ENCODE measurements around the gene ST7. TPM values are rescaled to one million over a fixed set of nuclear protein-coding genes. Genes with fewer than 3 reads are reported as not detected.
"Not testable (repeated sequence)": the region's sequence is repeated elsewhere in the genome, so short reads cannot be mapped to it uniquely, and the experiment has no call there.

ST7 gene
- total and polyA plus RNA-seq, 5 donors from 2014 or later = 7.3 to 15.5 (median 9.9) TPM

GRCh38 chr7:116971869-116972268 lies 18.6 kb downstream of the ST7 start:
- no peak overlapping the region for H3K27ac ChIP-seq (ENCODE audit: insufficient read depth, low read length, poor library complexity, severe bottlenecking)
- Mint-ChIP-seq H3K27me3 (no peaks in the 10 kb centered on the region), H3K27ac (no peak overlapping the region), H3K4me1 (peaks cover 0 to 22% (median 7%) of the 10 kb centered on the region in 4 donors), H3K4me3 (no peak overlapping the region), H3K9me3 (peaks cover 0 to 2% (median 0%) of the 10 kb centered on the region in 7 donors), H3K36me3 (peaks cover 4% of the 10 kb centered on the region)
- H3K27me3 ChIP-seq (ENCODE audit: control insufficient read depth, insufficient read depth, low read length) = no peaks in the 10 kb centered on the region
- no peak for ATAC-seq (ENCODE audit: low read depth in 2 of 2)
- no peak overlapping the region for H3K4me3 ChIP-seq (ENCODE audit: low read depth, low read length)
- DNase-seq = no peak
- no peaks in the 10 kb centered on the region for H3K4me1 ChIP-seq (ENCODE audit: control insufficient read depth, insufficient read depth, low read length, poor library complexity, severe bottlenecking)
- no peaks in the 10 kb centered on the region for H3K9me3 ChIP-seq (ENCODE audit: control insufficient read depth in 2 of 2, low read length in 2 of 2)
- no peaks in the 10 kb centered on the region for H3K36me3 ChIP-seq (ENCODE audit: control insufficient read depth, insufficient read depth, low read length)

GRCh38 chr7:116975024-116975423 lies 21.7 kb downstream of the ST7 start:
- not testable (repeated sequence) for H3K9me3 ChIP-seq (ENCODE audit: control insufficient read depth in 2 of 2, low read length in 2 of 2); H3K27ac Mint-ChIP-seq; H3K4me3 Mint-ChIP-seq; H3K4me1 Mint-ChIP-seq; DNase-seq; H3K9me3 Mint-ChIP-seq; H3K36me3 ChIP-seq (ENCODE audit: control insufficient read depth, insufficient read depth, low read length); H3K36me3 Mint-ChIP-seq; ATAC-seq (ENCODE audit: low read depth in 2 of 2); H3K27me3 ChIP-seq (ENCODE audit: control insufficient read depth, insufficient read depth, low read length); H3K4me1 ChIP-seq (ENCODE audit: control insufficient read depth, insufficient read depth, low read length, poor library complexity, severe bottlenecking); H3K27me3 Mint-ChIP-seq; H3K4me3 ChIP-seq (ENCODE audit: low read depth, low read length); H3K27ac ChIP-seq (ENCODE audit: insufficient read depth, low read length, poor library complexity, severe bottlenecking)

GRCh38 chr7:116977172-116977571 lies 23.9 kb downstream of the ST7 start:
- no peaks in the 10 kb centered on the region for H3K27me3 Mint-ChIP-seq
- no peak overlapping the region for H3K27ac Mint-ChIP-seq
- peaks cover 0 to 4% (median 3%) of the 10 kb centered on the region in 4 donors for H3K4me1 Mint-ChIP-seq
- Histone ChIP-seq H3K36me3 (ENCODE audit: control insufficient read depth, insufficient read depth, low read length) (no peaks in the 10 kb centered on the region), H3K27me3 (ENCODE audit: control insufficient read depth, insufficient read depth, low read length) (no peaks in the 10 kb centered on the region), H3K27ac (ENCODE audit: insufficient read depth, low read length, poor library complexity, severe bottlenecking) (no peak overlapping the region), H3K4me1 (ENCODE audit: control insufficient read depth, insufficient read depth, low read length, poor library complexity, severe bottlenecking) (no peaks in the 10 kb centered on the region), H3K9me3 (ENCODE audit: control insufficient read depth in 2 of 2, low read length in 2 of 2) (no peaks in the 10 kb centered on the region), H3K4me3 (ENCODE audit: low read depth, low read length) (no peak overlapping the region)
- DNase-seq (no peak), ATAC-seq (ENCODE audit: low read depth in 2 of 2) (no peak)
- H3K9me3 Mint-ChIP-seq = peaks cover 0 to 2% (median 0%) of the 10 kb centered on the region in 7 donors
- no peaks in the 10 kb centered on the region for H3K36me3 Mint-ChIP-seq
- H3K4me3 Mint-ChIP-seq = no peak overlapping the region

GRCh38 chr7:116978006-116978405 lies 24.7 kb downstream of the ST7 start:
- Mint-ChIP-seq H3K27ac (no peak overlapping the region), H3K36me3 (no peaks in the 10 kb centered on the region), H3K9me3 (peaks cover 0 to 2% (median 0%) of the 10 kb centered on the region in 7 donors), H3K27me3 (no peaks in the 10 kb centered on the region), H3K4me3 (no peak overlapping the region), H3K4me1 (peaks cover 0 to 3% (median 0%) of the 10 kb centered on the region in 4 donors)
- Histone ChIP-seq H3K4me1 (ENCODE audit: control insufficient read depth, insufficient read depth, low read length, poor library complexity, severe bottlenecking) (no peaks in the 10 kb centered on the region), H3K9me3 (ENCODE audit: control insufficient read depth in 2 of 2, low read length in 2 of 2) (no peaks in the 10 kb centered on the region), H3K36me3 (ENCODE audit: control insufficient read depth, insufficient read depth, low read length) (no peaks in the 10 kb centered on the region), H3K27ac (ENCODE audit: insufficient read depth, low read length, poor library complexity, severe bottlenecking) (no peak overlapping the region), H3K4me3 (ENCODE audit: low read depth, low read length) (no peak overlapping the region), H3K27me3 (ENCODE audit: control insufficient read depth, insufficient read depth, low read length) (no peaks in the 10 kb centered on the region)
- no peak for ATAC-seq (ENCODE audit: low read depth in 2 of 2)
- no peak for DNase-seq

GRCh38 chr7:116979430-116979829 lies 26.1 kb downstream of the ST7 start:
- Histone ChIP-seq H3K36me3 (ENCODE audit: control insufficient read depth, insufficient read depth, low read length) (no peaks in the 10 kb centered on the region), H3K27me3 (ENCODE audit: control insufficient read depth, insufficient read depth, low read length) (no peaks in the 10 kb centered on the region), H3K4me1 (ENCODE audit: control insufficient read depth, insufficient read depth, low read length, poor library complexity, severe bottlenecking) (no peaks in the 10 kb centered on the region), H3K4me3 (ENCODE audit: low read depth, low read length) (no peak overlapping the region), H3K27ac (ENCODE audit: insufficient read depth, low read length, poor library complexity, severe bottlenecking) (no peak overlapping the region), H3K9me3 (ENCODE audit: control insufficient read depth in 2 of 2, low read length in 2 of 2) (no peaks in the 10 kb centered on the region)
- Mint-ChIP-seq H3K4me1 (peaks cover 0 to 3% (median 0%) of the 10 kb centered on the region in 4 donors), H3K4me3 (no peak overlapping the region), H3K9me3 (peaks cover 0 to 2% (median 0%) of the 10 kb centered on the region in 7 donors), H3K36me3 (no peaks in the 10 kb centered on the region), H3K27me3 (no peaks in the 10 kb centered on the region), H3K27ac (no peak overlapping the region)
- no peak for ATAC-seq (ENCODE audit: low read depth in 2 of 2)
- no peak for DNase-seq

- ATAC-seq (ENCODE audit: low read depth in 2 of 2) = no peak
- no peaks in the 10 kb centered on the region for H3K36me3 ChIP-seq (ENCODE audit: control insufficient read depth, insufficient read depth, low read length)
- H3K4me1 ChIP-seq (ENCODE audit: control insufficient read depth, insufficient read depth, low read length, poor library complexity, severe bottlenecking) = no peaks in the 10 kb centered on the region
- H3K27me3 Mint-ChIP-seq = no peaks in the 10 kb centered on the region
- H3K36me3 Mint-ChIP-seq = no peaks in the 10 kb centered on the region
- no peaks in the 10 kb centered on the region for H3K9me3 ChIP-seq (ENCODE audit: control insufficient read depth in 2 of 2, low read length in 2 of 2)
- no peak overlapping the region for H3K27ac Mint-ChIP-seq
- H3K4me3 ChIP-seq (ENCODE audit: low read depth, low read length) = no peak overlapping the region
- peaks cover 0 to 9% (median 6%) of the 10 kb centered on the region in 4 donors for H3K4me1 Mint-ChIP-seq
- H3K27ac ChIP-seq (ENCODE audit: insufficient read depth, low read length, poor library complexity, severe bottlenecking) = no peak overlapping the region
- no peak for DNase-seq
- peaks cover 0 to 2% (median 0%) of the 10 kb centered on the region in 7 donors for H3K9me3 Mint-ChIP-seq
- H3K27me3 ChIP-seq (ENCODE audit: control insufficient read depth, insufficient read depth, low read length) = no peaks in the 10 kb centered on the region
- no peak overlapping the region for H3K4me3 Mint-ChIP-seq
These were observed 27.1 kb downstream of the ST7 start for GRCh38 chr7:116980354-116980753.

- Histone ChIP-seq H3K4me1 (ENCODE audit: control insufficient read depth, insufficient read depth, low read length, poor library complexity, severe bottlenecking) (no peaks in the 10 kb centered on the region), H3K4me3 (ENCODE audit: low read depth, low read length) (no peak overlapping the region), H3K27ac (ENCODE audit: insufficient read depth, low read length, poor library complexity, severe bottlenecking) (no peak overlapping the region), H3K36me3 (ENCODE audit: control insufficient read depth, insufficient read depth, low read length) (no peaks in the 10 kb centered on the region), H3K27me3 (ENCODE audit: control insufficient read depth, insufficient read depth, low read length) (no peaks in the 10 kb centered on the region), H3K9me3 (ENCODE audit: control insufficient read depth in 2 of 2, low read length in 2 of 2) (no peaks in the 10 kb centered on the region)
- Mint-ChIP-seq H3K9me3 (peaks cover 0 to 2% (median 0%) of the 10 kb centered on the region in 7 donors), H3K27me3 (no peaks in the 10 kb centered on the region), H3K27ac (no peak overlapping the region), H3K4me1 (peaks cover 0 to 9% (median 6%) of the 10 kb centered on the region in 4 donors), H3K36me3 (no peaks in the 10 kb centered on the region), H3K4me3 (no peak overlapping the region)
- DNase-seq = no peak
- no peak for ATAC-seq (ENCODE audit: low read depth in 2 of 2)
These were observed 28.6 kb downstream of the ST7 start for GRCh38 chr7:116981939-116982338.

GRCh38 chr7:116984511-116984910 lies 31.2 kb downstream of the ST7 start:
- DNase-seq = no peak
- Mint-ChIP-seq H3K27me3 (no peaks in the 10 kb centered on the region), H3K9me3 (peaks cover 0 to 2% (median 0%) of the 10 kb centered on the region in 7 donors), H3K27ac (no peak overlapping the region), H3K4me3 (no peak overlapping the region), H3K36me3 (no peaks in the 10 kb centered on the region), H3K4me1 (peaks cover 2 to 14% (median 7%) of the 10 kb centered on the region in 4 donors)
- Histone ChIP-seq H3K36me3 (ENCODE audit: control insufficient read depth, insufficient read depth, low read length) (no peaks in the 10 kb centered on the region), H3K27me3 (ENCODE audit: control insufficient read depth, insufficient read depth, low read length) (no peaks in the 10 kb centered on the region), H3K4me3 (ENCODE audit: low read depth, low read length) (no peak overlapping the region), H3K27ac (ENCODE audit: insufficient read depth, low read length, poor library complexity, severe bottlenecking) (no peak overlapping the region), H3K9me3 (ENCODE audit: control insufficient read depth in 2 of 2, low read length in 2 of 2) (no peaks in the 10 kb centered on the region), H3K4me1 (ENCODE audit: control insufficient read depth, insufficient read depth, low read length, poor library complexity, severe bottlenecking) (no peaks in the 10 kb centered on the region)
- ATAC-seq (ENCODE audit: low read depth in 2 of 2) = no peak

Data from CD4-positive, CD25-positive, alpha-beta regulatory T cell (primary cell).